Caco-2 (cell line): ENCODE results near the gene MVB12B. TPM values are rescaled to one million over a fixed set of nuclear protein-coding genes. Genes with fewer than 3 reads are reported as not detected.

Experiments
- BruUV-seq: library from RNA; stranded (reverse); fragments of 400-500 nt; replicated peaks from 2 replicates; lab custom pipeline; 2021; lab: Mats Ljungman, UMichigan
- CTCF ChIA-PET: fragments of 300-600 bp; sonication (Branson Sonifier 250); formaldehyde crosslinking; loops from one replicate; lab custom pipeline; 2022; ENCODE audit warnings: antibody characterized with exemption; lab: Charles Lee
- POLR2A ChIA-PET: fragments of 300-600 bp; sonication (Branson Sonifier 250); formaldehyde crosslinking; loops from one replicate; lab custom pipeline; 2022; ENCODE audit warnings: antibody characterized with exemption; lab: Charles Lee
- DNase-seq, 2 experiments: peaks; one replicate each; pipeline versions ENCODE4 v3.0.0 to v3.0.0-alpha.2; 2020 to 2022
- H3K27me3 ChIP-seq: replicated peaks from 2 replicates; pipeline ENCODE4 v1.6.0; 2011; ENCODE audit warnings: low read length; ENCODE audit not compliant: control insufficient read depth, insufficient read depth
- H3K36me3 ChIP-seq: 2 replicates; pipeline ENCODE4 v1.5.1; 2011; ENCODE audit warnings: low read length; ENCODE audit not compliant: control insufficient read depth, insufficient read depth
- H3K4me1 ChIP-seq: fragments of 250-450 bp; sonication (Bioruptor Pico); 2 replicates; pipeline ENCODE4 v1.5.1; 2020; ENCODE audit warnings: mild to moderate bottlenecking
- H3K4me3 ChIP-seq: 2 replicates; pipeline ENCODE4 v1.5.1; 2011; ENCODE audit warnings: low read depth, mild to moderate bottlenecking, control low read depth, low read length
- H3K9me3 ChIP-seq: fragments of 250-450 bp; sonication (Bioruptor Pico); 2 replicates; pipeline ENCODE4 v1.5.1; 2020; ENCODE audit warnings: mild to moderate bottlenecking, moderate library complexity
- H3K27ac Mint-ChIP-seq: one replicate; pipeline ENCODE4 v1.8.0; 2022; ENCODE audit warnings: mixed read lengths; ENCODE audit not compliant: unreplicated experiment
- H3K27me3 Mint-ChIP-seq: one replicate; pipeline ENCODE4 v1.8.0; 2022; ENCODE audit warnings: mixed read lengths; ENCODE audit not compliant: insufficient read depth, unreplicated experiment
- H3K36me3 Mint-ChIP-seq: one replicate; pipeline ENCODE4 v1.8.0; 2022; ENCODE audit warnings: mild to moderate bottlenecking, mixed read lengths; ENCODE audit not compliant: insufficient read depth, unreplicated experiment
- H3K4me1 Mint-ChIP-seq: one replicate; pipeline ENCODE4 v1.8.0; 2022; ENCODE audit warnings: low read depth, mixed read lengths; ENCODE audit not compliant: unreplicated experiment
- H3K4me3 Mint-ChIP-seq: one replicate; pipeline ENCODE4 v1.8.0; 2022; ENCODE audit warnings: mild to moderate bottlenecking, moderate library complexity, mixed read lengths; ENCODE audit not compliant: unreplicated experiment
- H3K9me3 Mint-ChIP-seq: one replicate; pipeline ENCODE4 v1.8.0; 2022; ENCODE audit warnings: mixed read lengths; ENCODE audit not compliant: unreplicated experiment
- intact Hi-C: fragments of 100-400 bp; cut with micrococcal nuclease; formaldehyde crosslinking; loops from one replicate; pipeline ENCODE4 v1.10.0; 2022; ENCODE audit not compliant: unreplicated experiment
- total RNA-seq: library from RNA; stranded (reverse); gene quantifications from 2 replicates; pipeline ENCODE4 v1.2.3, GENCODE V29; 2022
- TF ChIP-seq, protein P1 (sequence below), 2 experiments: fragments of 200-600 bp in 1 of 2; IDR thresholded peaks; 1 replicate in 1 of 2; 2 replicates in 1 of 2; pipeline versions ENCODE4 v1.5.1 to v1.8.0; 2011 to 2022; ENCODE audit warnings: antibody characterized with exemption in 1 of 2, control low read depth in 1 of 2, inconsistent platforms in 1 of 2, low read depth in 1 of 2, low read length in 1 of 2, mild to moderate bottlenecking in 1 of 2, moderate library complexity in 1 of 2; ENCODE audit not compliant: insufficient read depth in 1 of 2, severe bottlenecking in 1 of 2, unreplicated experiment in 1 of 2

Gene MVB12B
- total RNA-seq, 1 experiment from 2014 or later, result 24.4 TPM

- POLR2A ChIA-PET, result interaction anchor here (0.5 kb wide), 1 partner anchor 142 kb away, joined by 3 read pairs; no protein-coding TSS in a partner anchor
- TF ChIP-seq, protein P1, sequence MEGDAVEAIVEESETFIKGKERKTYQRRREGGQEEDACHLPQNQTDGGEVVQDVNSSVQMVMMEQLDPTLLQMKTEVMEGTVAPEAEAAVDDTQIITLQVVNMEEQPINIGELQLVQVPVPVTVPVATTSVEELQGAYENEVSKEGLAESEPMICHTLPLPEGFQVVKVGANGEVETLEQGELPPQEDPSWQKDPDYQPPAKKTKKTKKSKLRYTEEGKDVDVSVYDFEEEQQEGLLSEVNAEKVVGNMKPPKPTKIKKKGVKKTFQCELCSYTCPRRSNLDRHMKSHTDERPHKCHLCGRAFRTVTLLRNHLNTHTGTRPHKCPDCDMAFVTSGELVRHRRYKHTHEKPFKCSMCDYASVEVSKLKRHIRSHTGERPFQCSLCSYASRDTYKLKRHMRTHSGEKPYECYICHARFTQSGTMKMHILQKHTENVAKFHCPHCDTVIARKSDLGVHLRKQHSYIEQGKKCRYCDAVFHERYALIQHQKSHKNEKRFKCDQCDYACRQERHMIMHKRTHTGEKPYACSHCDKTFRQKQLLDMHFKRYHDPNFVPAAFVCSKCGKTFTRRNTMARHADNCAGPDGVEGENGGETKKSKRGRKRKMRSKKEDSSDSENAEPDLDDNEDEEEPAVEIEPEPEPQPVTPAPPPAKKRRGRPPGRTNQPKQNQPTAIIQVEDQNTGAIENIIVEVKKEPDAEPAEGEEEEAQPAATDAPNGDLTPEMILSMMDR (IDR thresholded peaks at IDR 0.05; ENCODE audit: insufficient read depth in 1 of 2, low read depth in 1 of 2, low read length in 1 of 2, severe bottlenecking in 1 of 2, unreplicated experiment in 1 of 2), result no peak
- peaks cover 3% of the 10 kb centered on the region for H3K27me3 Mint-ChIP-seq
- DNase-seq, result no peak
- H3K27me3 ChIP-seq, result no peaks in the 10 kb centered on the region
- no peaks in the 10 kb centered on the region for H3K36me3 Mint-ChIP-seq
- BruUV-seq, result no TSS peak
- H3K4me1 Mint-ChIP-seq, result peaks cover 13% of the 10 kb centered on the region
- no peak overlapping the region for H3K4me3 ChIP-seq
- CTCF ChIA-PET, result no interaction called here
- no peaks in the 10 kb centered on the region for H3K36me3 ChIP-seq
- H3K4me3 Mint-ChIP-seq, result no peak overlapping the region
- H3K9me3 ChIP-seq, result no peaks in the 10 kb centered on the region
- intact Hi-C loops, result no loop called here
- H3K4me1 ChIP-seq, result peaks cover 8% of the 10 kb centered on the region; the same call in 1 of the 2 replicates
- no peak overlapping the region for H3K27ac Mint-ChIP-seq
- H3K9me3 Mint-ChIP-seq, result no peaks in the 10 kb centered on the region
Measured at GRCh38 chr9:126531035-126531571, 204.5 kb downstream of the MVB12B start.

- Histone ChIP-seq H3K9me3 (no peaks in the 10 kb centered on the region), H3K36me3 (no peaks in the 10 kb centered on the region), H3K4me1 (peaks cover 8% of the 10 kb centered on the region; the same call in 1 of the 2 replicates), H3K4me3 (no peak overlapping the region), H3K27me3 (no peaks in the 10 kb centered on the region)
- Mint-ChIP-seq H3K27ac (no peak overlapping the region), H3K4me3 (no peak overlapping the region), H3K27me3 (peaks cover 3% of the 10 kb centered on the region), H3K4me1 (peaks cover 13% of the 10 kb centered on the region), H3K36me3 (no peaks in the 10 kb centered on the region), H3K9me3 (no peaks in the 10 kb centered on the region)
- POLR2A ChIA-PET, result interaction anchor here (0.5 kb wide), 1 partner anchor 142 kb away, joined by 3 read pairs; no protein-coding TSS in a partner anchor
- TF ChIP-seq, protein P1 (IDR thresholded peaks at IDR 0.05; ENCODE audit: insufficient read depth in 1 of 2, low read depth in 1 of 2, low read length in 1 of 2, severe bottlenecking in 1 of 2, unreplicated experiment in 1 of 2), result no peak
- intact Hi-C loops, result no loop called here
- BruUV-seq, result no TSS peak
- CTCF ChIA-PET, result no interaction called here
- no peak for DNase-seq
Measured at GRCh38 chr9:126531591-126531990, 205.0 kb downstream of the MVB12B start.

GRCh38 chr9:126532019-126532462 lies 205.4 kb downstream of the MVB12B start:
- Mint-ChIP-seq H3K27ac (no peak overlapping the region), H3K4me1 (peaks cover 13% of the 10 kb centered on the region), H3K4me3 (no peak overlapping the region), H3K27me3 (peaks cover 3% of the 10 kb centered on the region), H3K9me3 (no peaks in the 10 kb centered on the region), H3K36me3 (no peaks in the 10 kb centered on the region)
- intact Hi-C loops, result no loop called here
- ChIA-PET CTCF (interaction anchor here (0.7 to 1.3 kb wide), 2 partner anchors 14 to 26 kb away, joined by 3 read pairs; no protein-coding TSS in a partner anchor), POLR2A (no interaction called here)
- Histone ChIP-seq H3K9me3 (no peaks in the 10 kb centered on the region), H3K4me3 (no peak overlapping the region), H3K36me3 (no peaks in the 10 kb centered on the region), H3K4me1 (peaks cover 8% of the 10 kb centered on the region; the same call in 1 of the 2 replicates), H3K27me3 (no peaks in the 10 kb centered on the region)
- TF ChIP-seq, protein P1 (IDR thresholded peaks at IDR 0.05; ENCODE audit: insufficient read depth in 1 of 2, low read depth in 1 of 2, low read length in 1 of 2, severe bottlenecking in 1 of 2, unreplicated experiment in 1 of 2), result no peak
- BruUV-seq, result no TSS peak
- DNase-seq, result peak in 1 of 2 experiments; percentile 62
